Right lobe of liver (tissue), 4 donors: ENCODE data around the gene VARS2.

Experiments
- CTCF ChIP-seq, 4 donors: fragments of 200-600 bp in 3 of 4; fragments of 450-650 bp in 1 of 4; IDR thresholded peaks; one replicate each; pipeline versions ENCODE4 v1.5.1 to v1.8.0; 2016 to 2022; ENCODE audit warnings: antibody characterized with exemption in 4 of 4, mild to moderate bottlenecking in 2 of 4
- POLR2A ChIP-seq: fragments of 450-650 bp; IDR thresholded peaks from one replicate; pipeline ENCODE4 v1.6.1; 2017; ENCODE audit warnings: antibody characterized with exemption, mild to moderate bottlenecking
- donor health status: DM: no; HTN: no; CAD: no.
- donor health status: DM: no; HTN: no; CAD: no.
- donor health status: DM: no; HTN: yes; CAD: no.

DNA sequence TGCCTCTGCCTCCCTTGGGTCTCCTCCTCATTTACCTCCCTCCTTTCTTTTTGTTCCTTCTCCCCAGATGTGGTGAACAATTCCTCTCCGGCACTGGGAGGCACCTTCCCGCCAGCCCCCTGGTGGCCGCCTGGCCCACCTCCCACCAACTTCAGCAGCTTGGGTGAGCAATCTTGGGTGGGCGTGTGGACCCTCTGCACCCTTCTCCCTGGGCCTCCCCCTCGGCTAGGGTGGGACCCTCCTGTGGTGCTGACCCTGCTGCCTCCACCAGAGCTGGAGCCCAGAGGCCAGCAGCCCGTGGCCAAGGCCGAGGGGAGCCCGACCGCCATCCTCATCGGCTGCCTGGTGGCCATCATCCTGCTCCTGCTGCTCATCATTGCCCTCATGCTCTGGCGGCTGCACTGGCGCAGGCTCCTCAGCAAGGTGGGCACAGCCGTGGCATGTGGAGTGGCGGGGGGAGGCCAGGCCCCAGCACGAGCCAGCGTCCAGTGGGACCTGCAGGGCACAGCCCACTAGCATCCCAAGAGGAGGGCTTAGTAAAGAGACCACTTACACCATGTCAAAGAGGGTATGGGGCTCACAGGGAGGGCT, 20.9 kb upstream of the VARS2 start:
- TF ChIP-seq POLR2A: no peak
- no peak for TF ChIP-seq CTCF (IDR thresholded peaks at IDR 0.05)
